NCI-H510A (cell line): ENCODE data around the gene SIGLEC1.

Experiments
- DNase-seq: peaks from one replicate; lab custom pipeline; 2025; lab: John Stamatoyannopoulos, UW

SIGLEC1 gene

DNA sequence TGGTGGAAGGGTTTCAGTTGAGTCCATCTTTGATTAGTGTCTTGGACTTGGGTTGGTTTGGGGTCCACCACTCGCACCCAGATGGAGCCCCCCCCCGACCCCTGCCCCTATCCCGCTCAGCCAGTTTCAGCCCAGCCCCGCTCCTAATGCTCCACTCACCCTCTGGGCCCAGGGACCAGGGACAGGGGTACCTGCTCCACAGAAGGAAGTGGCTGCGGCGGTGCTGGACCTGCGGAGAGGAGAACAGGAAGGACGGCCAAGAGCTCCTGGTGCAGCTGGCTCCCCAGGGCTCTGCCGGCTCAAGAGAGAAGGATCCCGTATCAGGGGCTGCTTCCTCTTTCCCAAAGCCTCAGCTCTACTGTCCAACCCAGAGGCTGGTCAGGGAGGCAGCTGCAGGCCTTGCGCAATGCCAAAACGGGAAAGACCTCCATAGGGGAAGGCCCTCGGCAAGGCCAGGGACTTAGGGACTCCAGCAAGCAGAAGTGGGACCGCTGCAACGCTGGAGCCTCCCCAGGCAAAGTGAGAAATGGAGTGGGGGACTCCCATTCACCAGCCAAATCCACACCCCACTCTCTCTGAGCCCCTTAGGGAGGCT, at the start of gene SIGLEC1:
Gene SIGLEC1, minus strand, starts transcription at position 322 of the 595 bp plus-strand sequence. CDS start 5,472 bp downstream, outside the sequence.
- DNase-seq: no peak

- no peak for DNase-seq
Observed at GRCh38 chr20:3760655-3761348, 48.4 kb upstream of the SIGLEC1 start.

- DNase-seq: no peak
Observed at GRCh38 chr20:3759884-3760283, 47.5 kb upstream of the SIGLEC1 start.

GRCh38 chr20:3759316-3759823, 47.0 kb upstream of the SIGLEC1 start:
- DNase-seq: no peak

GRCh38 chr20:3758566-3758965, 46.2 kb upstream of the SIGLEC1 start:
- DNase-seq: no peak

GRCh38 chr20:3757268-3757667, 44.9 kb upstream of the SIGLEC1 start:
- DNase-seq: no peak

GRCh38 chr20:3755814-3756480, 43.5 kb upstream of the SIGLEC1 start:
- no peak for DNase-seq

DNA sequence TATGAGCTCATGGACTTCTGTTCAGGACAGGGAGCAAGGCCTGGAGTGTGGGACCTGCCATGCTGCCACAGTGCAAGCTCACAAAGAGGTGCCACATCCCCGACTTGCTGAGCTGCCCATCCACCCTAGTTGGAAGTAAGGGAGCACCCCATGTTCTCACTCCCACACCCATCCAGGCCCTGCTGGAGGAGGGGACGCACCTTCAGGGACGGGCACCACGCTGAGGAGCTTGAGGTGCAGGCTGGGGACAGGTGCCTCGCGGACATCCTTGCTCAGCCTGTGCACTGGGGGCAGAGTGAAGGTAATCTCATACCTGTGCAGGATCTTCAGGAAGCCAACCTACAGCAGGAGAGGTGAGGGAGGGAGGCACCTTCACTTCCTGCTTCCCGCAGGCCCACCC, 42.9 kb upstream of the SIGLEC1 start:
- DNase-seq: no peak

- DNase-seq: no peak
Observed at GRCh38 chr20:3754276-3754630, 41.9 kb upstream of the SIGLEC1 start.

GRCh38 chr20:3753501-3754275, 41.3 kb upstream of the SIGLEC1 start:
- no peak for DNase-seq

DNA sequence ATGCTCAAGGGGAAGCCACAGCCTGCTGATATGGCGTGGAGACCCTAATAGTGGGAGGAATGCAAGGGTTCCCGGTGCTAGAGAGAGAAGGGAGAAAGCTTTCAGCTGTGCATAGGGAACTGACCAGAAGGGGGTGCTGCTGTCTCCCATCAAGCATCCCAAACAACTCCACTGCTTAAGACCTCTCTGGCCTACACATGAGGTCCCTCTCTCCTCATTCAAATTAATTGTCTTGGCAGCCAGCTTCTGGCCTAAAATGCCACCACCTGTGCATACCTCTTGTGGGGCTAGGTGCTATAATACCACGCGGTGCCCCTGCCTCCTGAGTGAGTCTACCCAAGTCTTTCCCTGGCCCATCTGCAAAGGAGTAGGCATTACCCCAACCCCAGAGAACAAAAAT, 40.7 kb upstream of the SIGLEC1 start:
- DNase-seq: peak; percentile 53

- no peak for DNase-seq
Observed at GRCh38 chr20:3752386-3752759, 40.0 kb upstream of the SIGLEC1 start.

GRCh38 chr20:3751675-3752385, 39.4 kb upstream of the SIGLEC1 start:
- peak; percentile 91 for DNase-seq

DNA sequence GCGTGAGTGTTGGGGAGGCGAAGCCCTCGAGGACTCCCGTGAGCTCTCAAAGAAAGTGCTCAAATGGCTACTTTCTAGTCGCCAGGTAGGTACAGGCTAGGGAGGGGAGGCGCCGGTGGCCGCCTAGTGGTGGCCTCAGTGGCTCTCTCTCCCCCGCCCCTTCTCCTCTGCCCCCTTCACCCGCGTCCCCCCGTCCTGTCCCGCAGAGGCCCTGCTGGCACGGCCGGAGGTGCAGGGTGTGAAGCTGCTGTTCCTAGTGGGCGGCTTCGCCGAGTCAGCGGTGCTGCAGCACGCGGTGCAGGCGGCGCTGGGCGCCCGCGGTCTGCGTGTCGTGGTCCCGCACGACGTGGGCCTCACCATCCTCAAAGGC, 38.9 kb upstream of the SIGLEC1 start:
- DNase-seq: no peak

DNA sequence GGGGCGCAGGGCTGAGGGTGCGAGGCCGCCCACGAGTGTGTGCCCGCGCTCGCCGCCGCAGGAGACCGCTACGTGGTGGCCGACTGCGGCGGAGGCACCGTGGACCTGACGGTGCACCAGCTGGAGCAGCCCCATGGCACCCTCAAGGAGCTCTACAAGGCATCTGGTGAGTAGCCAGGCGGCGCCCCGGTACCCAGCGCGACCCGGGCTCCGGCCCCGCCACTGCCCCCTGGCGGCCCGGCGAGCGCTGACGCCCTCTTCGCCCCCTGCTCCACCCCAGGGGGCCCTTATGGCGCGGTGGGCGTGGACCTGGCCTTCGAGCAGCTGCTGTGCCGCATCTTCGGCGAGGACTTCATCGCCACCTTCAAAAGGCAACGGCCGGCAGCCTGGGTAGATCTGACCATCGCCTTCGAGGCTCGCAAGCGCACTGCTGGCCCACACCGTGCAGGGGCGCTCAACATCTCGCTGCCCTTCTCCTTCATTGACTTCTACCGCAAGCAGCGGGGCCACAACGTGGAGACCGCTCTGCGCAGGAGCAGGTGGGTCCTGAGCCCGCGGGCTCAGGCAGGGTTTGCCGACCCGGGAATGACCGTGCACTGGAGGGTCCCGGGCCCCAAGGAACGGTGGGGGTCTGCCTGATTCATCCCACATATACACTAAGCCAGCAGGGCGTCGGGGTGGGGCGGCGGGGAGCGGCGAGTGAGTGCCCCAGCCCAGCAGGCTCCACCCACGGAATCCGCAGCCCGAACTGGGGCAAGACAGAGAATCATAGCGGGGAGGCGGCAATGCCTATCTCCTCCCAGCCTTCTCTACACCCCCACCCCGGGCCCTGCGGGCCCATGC, 37.5 kb upstream of the SIGLEC1 start:
- no peak for DNase-seq

GRCh38 chr20:3749087-3749688, 36.8 kb upstream of the SIGLEC1 start:
- no peak for DNase-seq

DNA sequence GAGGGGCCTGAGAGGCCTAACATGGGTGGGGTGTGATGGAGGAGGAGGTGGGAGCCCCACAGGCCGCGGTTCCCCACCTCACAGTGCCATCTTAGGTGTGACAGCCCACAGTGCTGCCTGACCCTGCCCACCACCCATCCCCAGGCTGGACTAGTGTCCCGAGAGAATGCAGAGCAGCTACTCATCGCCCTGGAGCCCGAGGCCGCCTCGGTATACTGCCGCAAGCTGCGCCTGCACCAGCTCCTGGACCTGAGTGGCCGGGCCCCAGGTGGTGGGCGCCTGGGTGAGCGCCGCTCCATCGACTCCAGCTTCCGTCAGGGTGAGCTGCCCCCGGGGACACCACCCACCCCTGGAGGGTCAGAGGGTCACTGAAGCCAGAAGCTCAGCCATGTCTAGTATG, 35.7 kb upstream of the SIGLEC1 start:
- DNase-seq: no peak

- DNase-seq: no peak
Observed at GRCh38 chr20:3747471-3747870, 35.1 kb upstream of the SIGLEC1 start.

DNA sequence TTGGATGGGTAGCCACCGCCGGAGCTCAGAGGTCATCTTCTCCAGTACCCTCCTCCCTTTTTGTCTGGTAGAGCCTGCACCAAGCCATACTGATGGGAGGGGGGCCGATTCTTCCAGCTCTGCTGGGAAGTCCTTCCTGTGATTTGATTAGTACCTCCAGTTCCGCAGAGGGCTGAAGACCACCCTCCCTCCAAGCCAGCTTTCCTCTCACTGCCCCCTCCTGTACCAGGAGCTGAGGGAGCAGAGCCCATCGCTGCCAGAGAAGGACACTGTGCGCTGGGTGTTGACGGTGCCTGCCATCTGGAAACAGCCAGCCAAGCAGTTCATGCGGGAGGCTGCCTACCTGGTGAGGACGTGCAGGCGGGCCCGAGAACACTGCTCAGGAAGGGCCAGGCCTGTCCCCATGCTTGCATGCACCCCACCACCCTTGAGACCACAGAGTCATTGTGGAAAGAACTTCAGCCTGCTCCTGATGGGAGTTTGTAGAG, 33.3 kb upstream of the SIGLEC1 start:
- no peak for DNase-seq
